GM12878 (cell line): ENCODE results near the gene MAGI3. TPM values are rescaled to one million over a fixed set of nuclear protein-coding genes. Genes with fewer than 3 reads are reported as not detected.

Source experiments
- ATAC-seq: fragments of 200-7000 bp; cut with Tn5 transposase; 3 replicates; pipeline ENCODE4 v1.9.1; 2020; ENCODE audit warnings: mild to moderate bottlenecking, moderate library complexity
- Bru-seq: library from RNA; stranded (reverse); fragments of 400-500 nt; gene quantifications from one replicate; lab custom pipeline; 2021; lab: Mats Ljungman, UMichigan
- BruChase-seq, 2 experiments: library from RNA; stranded (reverse); fragments of 400-500 nt; gene quantifications; one replicate each; lab custom pipeline; 2021; lab: Mats Ljungman, UMichigan
- BruUV-seq: library from RNA; stranded (reverse); fragments of 400-500 nt; replicated peaks from 2 replicates; lab custom pipeline; 2021; lab: Mats Ljungman, UMichigan
- CTCF ChIA-PET: fragments of 300-600 bp; sonication (Branson Sonifier 250); formaldehyde crosslinking; extraction: SDS; loops from one replicate; lab custom pipeline; 2021; ENCODE audit warnings: inconsistent platforms; lab: Yijun Ruan, JAX
- POLR2A ChIA-PET: fragments of 350-600 bp; formaldehyde crosslinking; extraction: SDS; loops from one replicate; lab custom pipeline; 2021; ENCODE audit warnings: inconsistent platforms; lab: Charles Lee
- RAD21 ChIA-PET: fragments of 300-600 bp; sonication (Branson Sonifier 250); formaldehyde crosslinking; loops from one replicate; lab custom pipeline; 2023; ENCODE audit warnings: antibody characterized with exemption; ENCODE audit not compliant: unreplicated experiment; lab: Charles Lee
- SMC1A ChIA-PET: fragments of 300-600 bp; sonication (Branson Sonifier 250); formaldehyde crosslinking; loops from one replicate; lab custom pipeline; 2023; ENCODE audit not compliant: unreplicated experiment, uncharacterized antibody; lab: Charles Lee
- DNase-seq: peaks from one replicate; pipeline ENCODE4 v3.0.0-alpha.2; 2011; ENCODE audit warnings: low read depth, low spot score
- FAIRE-seq: peaks from 3 replicates; lab custom pipeline; 2011; peaks lifted over from hg19 to GRCh38; lab: Jason Lieb, UNC
- H2AFZ ChIP-seq: 2 replicates; pipeline ENCODE4 v1.6.0; 2011; ENCODE audit warnings: low read depth, low read length, control low read depth; ENCODE audit not compliant: control insufficient read depth
- H3K27ac ChIP-seq: 2 replicates; pipeline ENCODE4 v1.5.1; 2011; ENCODE audit warnings: control low read depth; ENCODE audit not compliant: control insufficient read depth, insufficient read depth
- H3K27me3 ChIP-seq, 2 experiments: replicated peaks in 1 of 2; 2 replicates each; pipeline versions ENCODE4 v1.6.0 to v1.6.1; 2011; ENCODE audit warnings: low read length in 1 of 2; ENCODE audit not compliant: control insufficient read depth in 2 of 2, insufficient read depth in 2 of 2
- H3K36me3 ChIP-seq, 2 experiments: 2 replicates each; pipeline ENCODE4 v1.5.1; 2011; ENCODE audit warnings: low read length in 1 of 2; ENCODE audit not compliant: control insufficient read depth in 2 of 2, insufficient read depth in 2 of 2
- H3K4me1 ChIP-seq: 2 replicates; pipeline ENCODE4 v1.6.1; 2011; ENCODE audit warnings: mild to moderate bottlenecking, low read length, moderate library complexity, mixed read lengths; ENCODE audit not compliant: control insufficient read depth, insufficient read depth
- H3K4me2 ChIP-seq: 2 replicates; pipeline ENCODE4 v1.6.0; 2011; ENCODE audit warnings: control low read depth; ENCODE audit not compliant: control insufficient read depth, insufficient read depth
- H3K4me3 ChIP-seq: fragments of 200-600 bp; sonication (generic); 2 replicates; pipeline ENCODE4 v1.5.1; 2016
- H3K79me2 ChIP-seq: 2 replicates; pipeline ENCODE4 v1.6.0; 2011; ENCODE audit warnings: low read length; ENCODE audit not compliant: control insufficient read depth, insufficient read depth
- H3K9ac ChIP-seq: 2 replicates; pipeline ENCODE4 v1.8.0; 2011; ENCODE audit warnings: low read length, control low read depth, mixed read lengths; ENCODE audit not compliant: control insufficient read depth, insufficient read depth
- H3K9me3 ChIP-seq: replicated peaks from 3 replicates; pipeline ENCODE4 v1.5.1; 2011; ENCODE audit warnings: mild to moderate bottlenecking, low read length; ENCODE audit not compliant: control insufficient read depth, insufficient read depth
- H4K20me1 ChIP-seq: 2 replicates; pipeline ENCODE4 v1.6.0; 2011; ENCODE audit not compliant: control insufficient read depth, insufficient read depth
- CEBPZ ChIP-seq: fragments of 150-350 bp; IDR thresholded peaks from 2 replicates; pipeline ENCODE4 v1.6.1; 2016; ENCODE audit warnings: low read depth, low read length
- ELK1 ChIP-seq: IDR thresholded peaks from 2 replicates; pipeline ENCODE4 v1.6.1; 2012; ENCODE audit warnings: low read depth, low read length, improper control_type of control experiment
- MEF2A ChIP-seq: IDR thresholded peaks from 2 replicates; pipeline ENCODE4 v1.6.1; 2011; ENCODE audit warnings: low read depth, mild to moderate bottlenecking, low read length, moderate library complexity; ENCODE audit not compliant: insufficient read depth
- MTA3 ChIP-seq: IDR thresholded peaks from 2 replicates; pipeline ENCODE4 v1.6.1; 2012; ENCODE audit warnings: low read length, inconsistent platforms, borderline replicate concordance
- SIX5 ChIP-seq: IDR thresholded peaks from 2 replicates; pipeline ENCODE4 v1.6.1; 2011; ENCODE audit warnings: mild to moderate bottlenecking, low read depth, low read length, moderate library complexity; ENCODE audit not compliant: severe bottlenecking
- SUPT20H ChIP-seq: IDR thresholded peaks from 2 replicates; pipeline ENCODE4 v1.6.1; 2011; ENCODE audit warnings: low read depth, mild to moderate bottlenecking, low read length, moderate library complexity, borderline replicate concordance; ENCODE audit not compliant: control insufficient read depth
- YY1 ChIP-seq: IDR thresholded peaks from 2 replicates; pipeline ENCODE4 v1.6.1; 2011; ENCODE audit warnings: low read depth, mild to moderate bottlenecking, low read length
- ZNF687 ChIP-seq: fragments of 450-650 bp; IDR thresholded peaks from 2 replicates; pipeline ENCODE4 v1.6.1; 2017; ENCODE audit warnings: mild to moderate bottlenecking, moderate library complexity
- WGBS: methylation state at CpG from one replicate; pipeline ENCODE4 v1.1.6; 2016; ENCODE audit warnings: low lambda C conversion rate; ENCODE audit not compliant: insufficient replicate concordance, insufficient coverage; ENCODE audit errors: missing lambda C conversion rate; 5-methylcytosine and 5-hydroxymethylcytosine counted together
- in situ Hi-C: fragments of 300-500 bp; cut with MboI; formaldehyde crosslinking; loops from 9 replicates; pipeline ENCODE4 v1.14.3; 2018; ENCODE audit warnings: mixed read lengths
- intact Hi-C: fragments of 100-400 bp; cut with micrococcal nuclease; formaldehyde crosslinking; loops from one replicate; pipeline ENCODE4 v1.14.2; 2022; ENCODE audit not compliant: unreplicated experiment
- long read RNA-seq, 2 experiments: library from polyadenylated mRNA; unstranded; transcript quantifications; one replicate each; pipeline ENCODE4 v2.0.0, GENCODE V29; 2019 to 2020
- polyA minus RNA-seq, 3 experiments: library from RNA; depleted of rRNA, polyadenylated mRNA; stranded (reverse); fragments of >200 nt; gene quantifications; 2 replicates each; pipeline ENCODE4 v1.2.3, GENCODE V29; 2011
- polyA plus RNA-seq, 11 experiments: library from polyadenylated mRNA; depleted of rRNA in 4 of 11; unstranded in 6 of 11; stranded (reverse) in 5 of 11; fragments of >200 nt; fragmentation: Nextera tagmentation in 4 of 11; fragmentation: Illumina TruSeq in 1 of 11; extraction: Ambion mirVana in 4 of 11; extraction: Trizol in 1 of 11; gene quantifications; 1 replicate in 1 of 11; 2 replicates in 10 of 11; pipeline versions ENCODE4 v1.2.1 to v1.2.3, GENCODE V29; 2011 to 2016; ENCODE audit warnings: inconsistent platforms in 2 of 11, missing spikeins in 2 of 11, low read depth in 1 of 11
- total RNA-seq, 4 experiments: library from RNA; depleted of rRNA in 3 of 4; stranded (reverse); fragments of >200 nt in 3 of 4; fragmentation: Illumina TruSeq in 1 of 4; extraction: Trizol in 1 of 4; gene quantifications; 2 replicates each; pipeline versions ENCODE4 v1.2.1 to v1.2.3, GENCODE V29; 2013 to 2021

Gene MAGI3
- 11.5 and 13.6 TPM in 2 replicates for total RNA-seq (2013; cell fraction: nucleolus; rRNA removed)
- 0.17 and 0.44 TPM in 2 replicates for total RNA-seq (2014; rRNA removed)
- total RNA-seq (2014; rRNA removed; fragmentation: Illumina TruSeq; extraction: Trizol) = 0.32 and 0.45 TPM in 2 replicates
- 0.37 and 0.51 TPM in 2 replicates for total RNA-seq (2021)
- 0.85 TPM for polyA plus RNA-seq (2011; ENCODE audit: low read depth)
- polyA plus RNA-seq (2011; rRNA removed) = 0.53 and 0.65 TPM in 2 replicates
- polyA plus RNA-seq (2011; cell fraction: cytosol; rRNA removed) = 0.13 and 0.21 TPM in 2 replicates
- polyA plus RNA-seq (2011; cell fraction: nucleus; rRNA removed) = 0.39 TPM in 2 replicates
- polyA plus RNA-seq (2012) = 0.62 and 0.85 TPM in 2 replicates
- polyA plus RNA-seq (2014; fragmentation: Illumina TruSeq; extraction: Trizol) = 0.28 and 0.54 TPM in 2 replicates
- under 1 TPM; 0.24 to 0.29 TPM for polyA plus RNA-seq (2014; fragmentation: Nextera tagmentation; extraction: Ambion mirVana)
- polyA plus RNA-seq (2014; rRNA removed) = 0.06 and 0.35 TPM in 2 replicates
- under 1 TPM; 0.19 to 0.39 TPM for polyA plus RNA-seq (2016; fragmentation: Nextera tagmentation; extraction: Ambion mirVana)
- polyA minus RNA-seq (2011; rRNA and poly(A)+ RNA removed) = 1.0 and 1.4 TPM in 2 replicates
- 0.21 and 0.40 TPM in 2 replicates for polyA minus RNA-seq (2011; cell fraction: cytosol; rRNA and poly(A)+ RNA removed)
- polyA minus RNA-seq (2011; cell fraction: nucleus; rRNA and poly(A)+ RNA removed) = 1.7 and 3.3 TPM in 2 replicates
- Bru-seq, nascent RNA = percentile 47 among the genes with signal in this experiment
- percentile 45 among the genes with signal in this experiment for BruChase-seq, experiment 1, labeled RNA remaining after a 6-hour chase
- BruChase-seq, experiment 2, labeled RNA remaining after a 2-hour chase = percentile 50 among the genes with signal in this experiment
- long read RNA-seq, experiment 1 = 0 reads
- long read RNA-seq, experiment 2, partial matches to known transcripts = 1 of 2 reads
- long read RNA-seq, experiment 2, other reads (novel, unspliced or antisense) = 1 of 2 reads

- POLR2A ChIA-PET = no interaction called here
- Histone ChIP-seq H3K4me3 (peak within 1 kb of the TSS; percentile 68), H3K36me3 (no peaks in the 10 kb centered on the region), H3K79me2 (no peaks in the 10 kb centered on the region), H3K27me3 (peaks cover 0 to 10% of the 10 kb centered on the region in 2 experiments; a peak in 2 of 4 replicates), H3K9me3 (no peaks in the 10 kb centered on the region; the same call in 1 of the 3 replicates), H4K20me1 (no peaks in the 10 kb centered on the region), H3K4me2 (peak within 1 kb of the TSS; percentile 96), H3K9ac (peak within 1 kb of the TSS; percentile 57; the same call in 1 of the 2 replicates), H3K4me1 (peaks cover 2% of the 10 kb centered on the region; the same call in 1 of the 2 replicates), H2AFZ (peak within 1 kb of the TSS; percentile 86), H3K27ac (no peak within 1 kb of the TSS)
- intact Hi-C loops (loop anchor here (2.0 to 10.0 kb wide), 3 partner anchors 248 to 675 kb away; partner anchors contain the start of gene PPM1J), in situ Hi-C loops (no loop called here)
- BruUV-seq = no TSS peak
- DNase-seq (peak; percentile 68), ATAC-seq (peak; percentile 99), FAIRE-seq (peak; percentile 78)
- CTCF ChIA-PET = interaction anchor here (1.5 kb wide), 1 partner anchor 23 kb away, joined by 3 read pairs; no protein-coding TSS in a partner anchor
- RAD21 ChIA-PET = no interaction called here
- SMC1A ChIA-PET = interaction anchor here (1.1 kb wide), 1 partner anchor 317 kb away, joined by 3 read pairs; the partner anchor contains the start of gene LRIG2
- WGBS = under 1% methylated on average over 51 of the region's 89 CpGs
- peak; percentile 86 for TF ChIP-seq CEBPZ
- no peak for TF ChIP-seq YY1
- TF ChIP-seq MTA3 = no peak
- no peak for TF ChIP-seq SUPT20H
- TF ChIP-seq ZNF687 = no peak
- no peak for TF ChIP-seq ELK1
- no peak for TF ChIP-seq SIX5
- TF ChIP-seq MEF2A = no peak
Measured at GRCh38 chr1:113389953-113390834, at the start of gene MAGI3. MAGI3 (plus strand) TSS chr1:113390515; CDS start chr1:113391034, 519 bp downstream.
